ENCODE data around the gene SGMS1. TPM values are rescaled to one million over a fixed set of nuclear protein-coding genes. Genes with fewer than 3 reads are reported as not detected.
A peak's percentile ranks its signal among the peaks of the same experiment; 100 is the strongest.

The SGMS1 gene
- total RNA-seq, 1 experiment from 2014 or later: 20.4 TPM

- Histone ChIP-seq H3K9me3 (ENCODE audit: control insufficient read depth, low read depth, low read length) (no peaks in the 10 kb centered on the region), H4K8ac (replicated peaks; ENCODE audit: insufficient read length, low read depth, low read length) (no peak overlapping the region), H2BK12ac (ENCODE audit: insufficient read length, low read depth, low read length) (no peak overlapping the region), H4K20me1 (ENCODE audit: control insufficient read depth, insufficient read depth, insufficient read length) (no peaks in the 10 kb centered on the region), H3K23ac (ENCODE audit: insufficient read length, low read depth, low read length) (no peak overlapping the region), H3K56ac (ENCODE audit: insufficient read length, low read depth, low read length) (no peak overlapping the region), H2BK120ac (ENCODE audit: low read depth, low read length, poor library complexity, severe bottlenecking) (no peak overlapping the region), H3K14ac (ENCODE audit: insufficient read depth, low read length) (no peak overlapping the region), H4K91ac (ENCODE audit: insufficient read length, low read depth, low read length) (no peak overlapping the region), H3T11ph (ENCODE audit: low read length) (no peak overlapping the region), H2BK20ac (ENCODE audit: low read depth, low read length, poor library complexity, severe bottlenecking) (no peak overlapping the region), H2BK5ac (ENCODE audit: insufficient read length, low read length) (no peak overlapping the region), H4K5ac (ENCODE audit: insufficient read length, low read depth, low read length) (no peak overlapping the region), H3K18ac (ENCODE audit: insufficient read length, low read depth, low read length) (no peak overlapping the region), H3K27me3 (ENCODE audit: insufficient read depth, low read length) (no peaks in the 10 kb centered on the region), H3K79me2 (ENCODE audit: insufficient read depth, low read length) (peaks cover 2% of the 10 kb centered on the region; the same call in 1 of the 2 replicates), H3K27ac (ENCODE audit: insufficient read length, low read depth, low read length) (no peak overlapping the region), H3K23me2 (ENCODE audit: insufficient read length, low read depth, low read length, poor library complexity, severe bottlenecking) (no peaks in the 10 kb centered on the region), H3K9ac (ENCODE audit: extremely low read depth, insufficient read length, low read length) (no peak overlapping the region), H2AK5ac (ENCODE audit: insufficient read length, low read length) (no peak overlapping the region), H2BK15ac (ENCODE audit: low read depth, low read length) (no peak overlapping the region), H3K4ac (ENCODE audit: low read depth, low read length) (no peak overlapping the region), H3K79me1 (ENCODE audit: insufficient read depth, low read depth, low read length, poor library complexity, severe bottlenecking) (no peaks in the 10 kb centered on the region), H3K4me1 (ENCODE audit: insufficient read depth, low read length) (peaks cover 9% of the 10 kb centered on the region; the same call in 1 of the 2 replicates), H3K4me2 (ENCODE audit: insufficient read depth, insufficient read length, low read length) (no peak overlapping the region), H2AFZ (ENCODE audit: low read length) (no peak overlapping the region)
- DNase-seq: no peak
- H3K36me3 Mint-ChIP-seq (ENCODE audit: insufficient read depth in 1 of 3, low read depth in 3 of 3): 0 out of 7 replicates have a peak, but pooled peaks cover 0 to 2% (median 0%) of the 10 kb centered on the region in 3 experiments
- H3K4me3 Mint-ChIP-seq: no peak overlapping the region
- H3K9me3 Mint-ChIP-seq: no peaks in the 10 kb centered on the region
- H3K4me1 Mint-ChIP-seq: peaks cover 34 to 59% of the 10 kb centered on the region in 2 experiments
- peak overlapping the region in 1 of 3 experiments; percentile 19; a peak in 2 of 7 replicates for H3K27ac Mint-ChIP-seq
- H3K27me3 Mint-ChIP-seq (ENCODE audit: low read depth): no peaks in the 10 kb centered on the region
- no peak for TF ChIP-seq CTCF (conservative IDR thresholded peaks at IDR 0.05)
- WGBS (ENCODE audit: extremely low coverage, insufficient read length, low lambda C conversion rate): no CpG with 5 or more reads among the region's 4 CpGs
Observed at GRCh38 chr10:50554376-50554994, 69.3 kb downstream of the SGMS1 start.
